HG02840 (cell line): ENCODE results near the gene GZF1.
A peak's percentile ranks its signal among the peaks of the same experiment; 100 is the strongest.
"Not testable (repeated sequence)": the region's sequence is repeated elsewhere in the genome, so short reads cannot be mapped to it uniquely, and the experiment has no call there.

Source experiments
- ATAC-seq: cut with Tn5 transposase; IDR thresholded peaks from one replicate; pipeline ENCODE4 v1.9.1; 2021; ENCODE audit warnings: mild to moderate bottlenecking, moderate library complexity, moderate number of reproducible peaks; ENCODE audit not compliant: unreplicated experiment, low FRiP score

GZF1 gene

DNA sequence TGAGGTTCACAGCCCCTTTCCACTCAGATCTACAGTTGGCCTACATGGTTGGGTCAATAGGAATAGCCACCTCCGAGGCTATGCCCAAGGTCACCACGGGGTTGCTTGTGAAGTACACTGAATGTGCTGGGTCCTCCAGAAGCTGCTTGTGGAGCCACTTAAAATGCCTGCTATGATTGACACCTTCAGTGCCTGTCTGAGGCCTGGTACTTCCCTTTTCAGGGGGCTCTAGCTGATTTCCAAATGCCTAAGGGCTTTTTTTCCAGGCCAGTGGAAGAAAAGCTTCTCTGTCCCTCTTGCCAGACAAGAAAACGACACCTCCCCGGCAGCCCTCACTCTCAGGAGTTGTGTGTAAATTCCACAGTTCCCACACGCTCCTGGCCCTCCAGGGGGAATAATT is 17.6 kb upstream of the GZF1 start:
- ATAC-seq = no peak

GRCh38 chr20:23346002-23346401 is 16.0 kb upstream of the GZF1 start:
- no peak for ATAC-seq

DNA sequence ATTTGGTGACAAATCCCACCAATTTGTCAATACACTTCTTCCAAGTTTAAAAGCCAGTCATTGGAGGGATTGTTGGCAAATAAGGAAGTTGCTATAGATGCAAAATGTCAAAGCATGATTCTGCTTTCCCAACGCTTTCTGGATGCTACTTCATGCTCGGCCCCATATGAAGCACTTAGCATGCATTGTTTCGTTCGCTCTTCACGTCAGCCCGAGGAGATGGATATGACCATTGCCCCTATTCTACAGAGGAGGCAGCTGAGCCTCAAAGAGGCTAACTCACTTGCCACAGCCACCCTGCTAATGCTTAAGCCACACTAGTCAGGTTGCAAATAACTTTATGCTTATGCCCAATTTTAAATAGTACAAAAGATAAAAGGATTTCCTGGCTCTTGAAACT is 14.2 kb upstream of the GZF1 start:
- no peak for ATAC-seq

DNA sequence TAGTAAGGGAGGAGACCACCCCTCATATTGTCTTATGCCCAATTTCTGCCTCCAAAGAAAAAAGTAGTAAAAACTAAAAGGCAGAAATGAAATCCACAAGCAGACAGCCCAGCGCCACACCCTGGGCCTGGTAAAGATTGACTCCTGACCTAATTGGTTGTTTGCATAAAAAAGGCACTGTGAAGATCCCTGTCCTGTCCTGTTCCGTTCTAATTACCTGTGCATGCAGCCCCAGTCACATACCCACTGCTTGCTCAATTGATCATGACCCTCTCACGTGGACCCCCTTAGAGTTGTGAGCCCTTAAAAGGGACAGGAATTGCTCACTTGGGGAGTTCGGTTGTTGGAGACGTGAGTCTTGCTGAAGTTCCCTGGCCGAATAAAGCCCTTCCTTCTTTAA is 13.5 kb upstream of the GZF1 start:
- ATAC-seq = not testable (repeated sequence)

DNA sequence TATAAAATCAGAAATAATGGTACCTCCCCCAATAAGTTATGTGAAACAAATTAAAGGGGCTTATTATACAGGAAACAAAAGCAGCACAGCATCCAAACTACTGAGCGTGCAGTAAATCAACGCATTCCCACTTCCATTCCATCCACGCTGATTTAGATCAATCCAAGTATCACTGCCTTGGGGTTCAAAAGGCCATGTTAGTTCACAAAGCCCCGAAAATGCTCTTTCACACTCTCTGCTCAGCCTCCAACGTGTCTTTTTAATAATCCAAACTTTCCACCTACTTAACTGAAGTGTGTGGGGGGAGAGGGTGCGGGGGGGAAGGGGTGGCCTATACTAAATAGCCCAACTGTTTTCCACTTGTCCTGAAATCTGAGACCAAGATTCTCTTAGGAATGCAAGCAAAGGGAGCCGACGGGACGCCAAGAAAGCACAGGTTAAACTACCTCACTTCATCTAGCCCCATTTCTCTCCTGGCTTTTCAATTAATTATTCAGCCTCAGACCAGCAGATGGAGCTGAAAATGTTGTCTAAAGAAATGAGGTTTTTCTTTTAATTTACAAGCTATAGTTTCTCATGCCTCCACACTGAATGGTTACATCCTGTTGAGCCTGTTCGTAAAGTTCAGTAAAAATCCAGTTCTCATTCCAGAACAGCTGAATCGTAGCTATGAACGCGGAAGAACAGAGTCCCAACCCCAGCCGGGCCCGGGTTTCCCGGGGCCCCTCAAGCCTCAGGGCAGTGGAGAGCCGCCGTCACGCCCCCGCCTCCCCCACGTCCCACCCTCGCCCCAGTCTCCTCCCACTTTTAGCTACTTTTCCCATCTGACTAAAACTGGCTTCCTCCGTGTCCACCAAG is 12.4 kb upstream of the GZF1 start:
- peak; percentile 34 for ATAC-seq

DNA sequence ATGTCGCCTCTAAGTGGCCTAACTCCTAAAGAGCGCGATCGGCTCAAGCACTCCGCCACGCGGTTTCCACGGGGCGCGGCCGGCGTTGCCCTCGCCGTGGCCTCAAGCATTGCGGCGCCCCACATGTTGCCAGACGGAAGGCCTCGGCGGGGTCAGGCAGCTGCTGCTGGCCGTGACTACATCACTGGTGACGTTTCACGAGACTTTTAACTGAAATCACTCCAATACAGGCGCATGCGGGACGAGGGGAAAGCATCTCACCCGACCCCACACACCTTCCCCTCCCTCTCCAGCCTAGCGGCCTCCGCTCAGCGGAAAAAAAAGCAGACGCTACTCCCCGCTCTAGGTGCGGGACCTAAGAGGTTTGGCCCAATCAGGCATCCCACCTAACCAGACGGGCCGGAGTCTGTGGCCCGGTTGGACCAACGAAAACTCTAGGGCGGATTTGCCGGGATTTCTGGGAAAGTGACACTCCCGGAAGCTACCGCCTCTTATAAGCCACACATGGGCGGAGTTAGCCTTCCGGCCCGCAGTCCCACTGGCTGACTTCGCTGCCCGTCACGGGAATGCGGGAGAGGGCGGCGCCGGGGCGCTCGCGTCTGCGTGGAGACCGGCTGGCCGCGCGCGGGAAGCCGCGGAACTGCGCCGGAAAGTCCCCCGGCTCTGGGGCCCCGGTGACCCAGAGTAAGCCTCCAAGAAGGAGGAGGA is 11.6 kb upstream of the GZF1 start, which contains the start of gene NXT1:
Gene NXT1, plus strand, starts transcription at position 596 of the 708 bp plus-strand sequence. CDS start 3,251 bp downstream, outside the sequence.
- ATAC-seq = peak; percentile 79

GRCh38 chr20:23350904-23351838 is 10.8 kb upstream of the GZF1 start:
- ATAC-seq = peak; percentile 24

GRCh38 chr20:23356203-23356602 is 5.8 kb upstream of the GZF1 start:
- ATAC-seq = no peak

DNA sequence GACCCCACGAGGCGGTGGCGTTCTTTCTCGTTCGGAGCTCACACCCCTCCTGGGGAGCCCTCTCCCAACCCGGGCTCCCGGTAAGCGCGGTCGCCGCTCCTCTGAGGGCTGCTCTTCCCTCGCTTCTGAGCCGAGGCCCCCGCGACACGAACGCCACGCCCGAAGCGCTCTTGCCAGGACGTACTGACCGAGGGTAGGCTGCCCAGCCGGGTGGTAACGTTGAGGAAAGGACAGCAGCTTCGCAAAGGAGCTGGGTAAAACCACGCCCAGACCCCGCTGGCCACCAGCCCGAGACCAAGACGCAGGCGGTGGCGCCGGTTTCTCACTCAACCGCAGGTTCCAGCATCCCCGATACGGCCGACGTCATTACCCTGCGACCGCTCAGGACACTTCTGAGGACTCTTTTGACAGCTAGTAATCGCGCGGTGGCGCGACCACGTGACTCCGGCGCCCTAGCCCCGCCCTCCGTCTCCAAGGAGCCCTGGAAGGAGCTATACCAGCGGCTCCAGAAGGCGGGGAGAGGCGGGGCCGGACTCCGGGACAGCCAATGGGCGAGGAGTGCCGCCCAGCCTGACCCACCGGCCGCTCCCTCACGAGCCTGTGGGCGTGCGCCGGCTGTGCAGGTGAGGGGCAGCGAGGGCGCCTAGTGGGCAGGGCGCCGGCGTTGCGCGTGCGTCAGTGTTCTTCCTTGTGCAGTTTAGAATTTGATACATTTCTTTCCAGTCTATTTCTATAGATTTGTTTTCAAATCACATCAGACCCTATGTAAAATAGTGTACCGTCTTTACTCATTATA is 4.0 kb upstream of the GZF1 start:
- ATAC-seq = peak; percentile 62

DNA sequence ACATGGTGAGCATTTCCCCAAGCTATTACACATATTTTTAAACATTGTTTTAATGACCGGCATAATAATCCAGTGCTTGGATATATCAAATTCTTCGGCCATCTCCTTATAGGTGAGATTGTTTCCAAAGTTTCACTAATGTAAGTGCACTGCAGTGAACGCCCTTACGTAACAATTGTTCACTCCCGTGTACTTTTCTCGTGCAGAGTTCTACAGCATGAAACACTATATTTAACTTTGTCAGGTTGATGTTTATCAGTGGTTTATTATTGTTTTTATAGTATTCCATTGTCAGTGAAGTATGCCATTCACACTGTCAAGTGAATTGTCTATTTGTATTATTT is 3.4 kb upstream of the GZF1 start:
- ATAC-seq = no peak

DNA sequence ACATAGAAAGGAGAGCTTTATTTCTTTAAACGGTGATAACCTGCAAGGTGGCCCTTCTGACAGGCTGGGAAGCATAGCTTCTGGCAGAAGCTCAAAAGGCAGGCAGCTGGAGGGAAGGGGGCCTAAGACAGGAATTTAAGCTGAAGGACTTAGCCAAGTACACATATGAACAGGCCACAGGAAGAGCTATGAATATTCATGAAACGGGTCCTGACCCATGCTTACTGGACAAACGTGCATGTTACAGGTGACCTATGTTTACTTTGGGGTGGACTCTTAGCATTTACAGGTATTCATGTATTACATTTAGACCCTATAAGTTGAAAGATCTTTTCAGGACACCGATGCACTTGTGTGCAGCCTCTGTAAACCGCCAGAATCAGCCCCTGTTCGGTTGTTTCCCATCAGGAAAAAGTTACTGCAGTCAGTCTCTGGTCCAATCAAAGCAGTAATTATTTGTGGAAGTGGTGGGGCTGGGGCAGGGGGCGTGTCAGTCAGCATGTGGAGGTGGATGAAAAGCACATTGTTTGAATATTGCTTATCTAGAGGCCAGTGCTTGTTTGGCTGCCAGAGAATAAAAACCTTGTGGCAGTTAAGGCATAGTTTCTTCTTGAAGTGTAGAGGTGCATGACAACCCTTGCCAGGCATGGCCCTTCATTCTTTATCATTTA is 2.9 kb upstream of the GZF1 start:
- no peak for ATAC-seq

DNA sequence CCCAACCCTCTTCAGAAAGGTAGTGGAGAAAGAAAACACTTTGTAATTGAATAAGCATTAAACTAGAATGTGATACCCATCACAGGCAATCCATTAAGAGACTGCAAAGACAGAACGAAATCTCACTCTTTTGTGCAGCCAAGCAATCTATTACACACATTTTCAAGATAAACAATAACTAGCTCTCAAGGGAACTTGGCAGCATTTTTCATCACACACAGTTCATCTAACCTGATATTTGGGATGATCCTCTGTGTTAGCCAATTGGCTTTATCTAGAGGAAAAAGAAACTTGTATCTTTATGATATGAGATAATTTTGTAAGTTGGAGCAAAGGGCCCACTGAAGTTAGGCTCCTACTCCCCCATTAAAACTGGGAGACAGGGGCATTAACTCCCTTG is 1.5 kb upstream of the GZF1 start:
- no peak for ATAC-seq

- ATAC-seq = no peak
These were observed 885 bp upstream of the GZF1 start for GRCh38 chr20:23361119-23361475.

DNA sequence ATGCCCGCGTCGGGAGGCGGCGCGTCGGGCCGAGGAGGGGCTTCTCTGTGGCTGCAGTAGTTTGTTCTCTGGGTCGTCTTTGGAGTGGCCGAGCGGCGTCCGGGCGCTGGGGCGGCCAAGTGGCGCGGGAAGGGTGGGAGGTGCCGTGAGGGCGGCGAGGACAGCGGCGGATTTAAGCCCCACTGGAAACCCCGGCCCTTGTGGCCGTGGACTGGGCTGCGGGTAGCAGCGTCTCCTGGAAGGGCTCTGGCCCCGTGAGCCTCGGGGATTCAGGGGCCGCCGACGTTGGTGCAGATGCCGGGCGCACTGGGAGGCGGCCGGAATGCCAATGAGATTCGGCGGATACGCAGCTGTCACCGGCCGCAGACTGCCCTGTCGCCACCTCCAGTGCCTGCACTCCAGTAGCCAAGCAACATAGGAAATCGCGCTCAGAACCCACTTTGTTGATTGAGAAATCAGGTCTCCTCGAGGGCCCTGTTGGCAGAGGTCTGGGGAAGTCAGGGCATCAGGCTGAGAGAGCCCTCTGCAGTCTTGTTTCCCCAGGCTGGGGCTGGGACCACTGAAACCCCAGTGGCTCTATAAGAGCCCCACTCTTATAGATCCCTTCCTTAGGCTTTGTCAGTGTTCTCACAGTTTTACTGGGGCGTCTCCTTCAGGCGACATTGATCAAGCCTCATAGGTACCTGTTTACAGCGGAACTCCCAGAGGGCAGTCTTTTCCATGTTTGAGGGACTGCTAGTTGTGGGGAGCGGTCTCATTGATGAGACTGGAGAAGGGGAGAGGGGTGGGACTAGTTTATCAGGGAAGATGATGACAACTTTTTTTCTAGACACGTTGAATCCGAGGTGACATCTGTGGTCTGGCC is 642 bp downstream of the GZF1 start:
- ATAC-seq = peak; percentile 16

DNA sequence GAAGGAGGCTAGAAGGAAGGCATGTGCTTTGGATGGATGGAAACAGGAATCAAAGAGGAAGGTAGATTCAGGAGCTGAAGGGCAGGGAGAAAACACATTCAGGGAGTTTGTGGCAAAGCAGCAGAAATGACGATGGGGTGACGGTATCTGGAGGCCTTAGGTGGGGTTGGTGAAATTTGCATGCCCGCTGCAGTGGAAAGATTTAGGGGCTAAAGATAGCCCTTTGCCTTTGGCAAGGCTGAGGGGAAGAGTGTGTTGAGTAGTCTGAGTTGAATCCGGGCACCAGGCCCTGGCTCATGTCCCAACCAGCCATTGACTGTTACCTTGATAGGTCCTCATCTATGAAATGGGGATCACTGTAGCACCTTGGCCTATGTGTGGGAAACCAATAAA is 1.3 kb downstream of the GZF1 start:
- ATAC-seq = no peak

DNA sequence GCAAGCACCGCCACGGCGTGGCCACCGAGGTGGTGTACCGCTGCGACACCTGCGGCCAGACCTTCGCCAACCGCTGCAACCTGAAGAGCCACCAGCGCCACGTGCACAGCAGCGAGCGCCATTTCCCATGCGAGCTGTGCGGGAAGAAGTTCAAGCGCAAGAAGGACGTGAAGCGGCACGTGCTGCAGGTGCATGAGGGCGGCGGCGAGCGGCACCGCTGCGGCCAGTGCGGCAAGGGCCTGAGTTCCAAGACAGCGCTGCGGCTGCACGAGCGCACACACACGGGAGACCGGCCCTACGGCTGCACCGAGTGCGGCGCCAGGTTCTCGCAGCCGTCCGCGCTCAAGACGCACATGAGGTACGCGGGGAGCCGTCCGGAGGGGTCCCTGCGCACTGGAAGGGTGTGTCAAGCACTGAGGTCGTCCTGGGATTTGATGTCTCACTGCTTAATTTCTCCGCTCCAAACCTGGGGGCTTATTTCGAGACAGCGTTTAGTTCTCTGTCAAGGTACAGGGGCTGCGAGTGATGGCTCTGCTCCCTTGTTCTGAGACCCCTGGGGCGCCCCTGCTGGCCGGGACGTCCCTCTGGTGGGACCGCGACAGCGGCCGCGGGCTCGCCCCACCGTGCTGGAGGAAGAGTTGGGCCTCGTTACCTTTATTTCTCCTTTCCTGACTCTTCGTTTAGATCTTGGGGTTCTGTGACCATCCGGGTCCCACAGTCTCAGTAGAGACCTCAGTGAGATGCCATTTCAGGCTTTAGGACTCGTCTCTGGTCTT is 3.6 kb downstream of the GZF1 start:
- no peak for ATAC-seq

DNA sequence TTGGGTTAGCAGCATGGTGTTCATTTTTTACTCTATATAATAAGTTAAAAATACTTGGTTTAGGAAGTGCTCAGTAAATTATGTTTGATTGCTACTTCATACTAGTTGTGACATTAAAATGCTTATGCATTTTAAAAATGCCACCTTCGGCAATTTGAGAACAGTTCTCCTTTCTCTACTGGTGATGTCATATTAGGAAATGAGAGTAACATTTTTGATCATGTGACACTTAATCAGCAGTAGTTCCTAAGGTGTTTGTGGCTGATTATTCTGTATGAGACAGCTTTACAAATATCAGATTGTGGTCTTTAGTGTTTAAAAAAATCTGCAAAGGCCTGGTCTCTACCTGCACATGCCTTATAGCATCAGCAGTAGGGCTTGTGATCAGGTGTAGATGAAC is 4.4 kb downstream of the GZF1 start:
- ATAC-seq = no peak

DNA sequence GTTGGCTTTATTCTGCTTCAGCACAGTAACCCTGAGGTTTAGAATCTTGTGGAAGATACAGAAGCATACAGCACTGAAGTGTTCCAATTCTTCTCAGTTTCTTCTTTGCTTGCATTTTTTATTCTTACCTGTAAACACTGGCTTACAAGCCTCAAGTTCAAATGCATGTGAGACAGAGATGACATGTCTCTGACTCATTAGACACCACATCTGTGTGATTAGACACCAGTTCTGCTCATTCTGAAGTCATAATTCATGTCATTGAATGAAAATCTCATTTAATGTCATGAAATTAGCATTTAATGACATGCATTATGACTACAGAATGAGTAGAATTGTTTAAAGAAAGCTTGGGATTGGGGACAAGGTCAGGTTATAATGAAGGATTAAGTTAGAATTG is 5.8 kb downstream of the GZF1 start:
- no peak for ATAC-seq
